ENCODE data around the gene CHERP. TPM values are rescaled to one million over a fixed set of nuclear protein-coding genes. Genes with fewer than 3 reads are reported as not detected.

The CHERP gene
- total RNA-seq, 4 donors from 2014 or later = 8.1 to 15.5 (median 11.7) TPM

GRCh38 chr19:16470541-16470910, 71.7 kb downstream of the CHERP start:
- WGBS, 2 donors = 10 to 18% methylated on average over 7 of the region's 7 CpGs
- peak overlapping the region; percentile 24 to 66 (median 60) for H3K27ac ChIP-seq

More at GRCh38 chr19:16470541-16470910, 71.7 kb downstream of the CHERP start:
- Histone ChIP-seq H3K4me3 (replicated peaks in 1 of 3) (peak overlapping the region in 1 of 3 donors; percentile 95), H3K4me1 (peaks cover 28 to 40% of the 10 kb centered on the region in 2 donors), H3K27me3 (no peaks in the 10 kb centered on the region), H3K9me3 (no peaks in the 10 kb centered on the region), H3K36me3 (no peaks in the 10 kb centered on the region)
- intact Hi-C loops (cut with DNase I) = no loop called here
- no peak for DNase-seq
- TF ChIP-seq, protein P1, sequence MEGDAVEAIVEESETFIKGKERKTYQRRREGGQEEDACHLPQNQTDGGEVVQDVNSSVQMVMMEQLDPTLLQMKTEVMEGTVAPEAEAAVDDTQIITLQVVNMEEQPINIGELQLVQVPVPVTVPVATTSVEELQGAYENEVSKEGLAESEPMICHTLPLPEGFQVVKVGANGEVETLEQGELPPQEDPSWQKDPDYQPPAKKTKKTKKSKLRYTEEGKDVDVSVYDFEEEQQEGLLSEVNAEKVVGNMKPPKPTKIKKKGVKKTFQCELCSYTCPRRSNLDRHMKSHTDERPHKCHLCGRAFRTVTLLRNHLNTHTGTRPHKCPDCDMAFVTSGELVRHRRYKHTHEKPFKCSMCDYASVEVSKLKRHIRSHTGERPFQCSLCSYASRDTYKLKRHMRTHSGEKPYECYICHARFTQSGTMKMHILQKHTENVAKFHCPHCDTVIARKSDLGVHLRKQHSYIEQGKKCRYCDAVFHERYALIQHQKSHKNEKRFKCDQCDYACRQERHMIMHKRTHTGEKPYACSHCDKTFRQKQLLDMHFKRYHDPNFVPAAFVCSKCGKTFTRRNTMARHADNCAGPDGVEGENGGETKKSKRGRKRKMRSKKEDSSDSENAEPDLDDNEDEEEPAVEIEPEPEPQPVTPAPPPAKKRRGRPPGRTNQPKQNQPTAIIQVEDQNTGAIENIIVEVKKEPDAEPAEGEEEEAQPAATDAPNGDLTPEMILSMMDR (IDR thresholded peaks at IDR 0.05) = no peak
- no peak for TF ChIP-seq POLR2A (IDR thresholded peaks at IDR 0.05)

Small RNA genes lying within 50 kb of the gene (small RNA-seq; reads per million reads assigned to genes)
- gene RN7SL146P = not detected

Other genes with a start within 250 kb of the CHERP start
- gene KLF2, start 217.6 kb downstream of the CHERP start, total RNA-seq = 10 to 100 TPM in 3 of 4 donors, 1 to 10 TPM in 1; 9.1 to 15.9 (median 14.0) TPM
- gene EPS15L1, start 70.5 kb downstream of the CHERP start, total RNA-seq = 10 to 100 TPM; 24.4 to 37.4 (median 28.6) TPM
- under 1 TPM in 1 of 4 donors, not detected in 3; 0.58 TPM for gene CALR3, start 46.3 kb downstream of the CHERP start, total RNA-seq
- 10 to 100 TPM in 3 of 4 donors, 1 to 10 TPM in 1; 8.6 to 12.0 (median 10.6) TPM for gene C19orf44, start 46.0 kb downstream of the CHERP start, total RNA-seq
- gene SLC35E1, start 30.0 kb upstream of the CHERP start, total RNA-seq = 10 to 100 TPM; 33.3 to 49.3 (median 38.6) TPM
- gene MED26, start 85.8 kb upstream of the CHERP start, total RNA-seq = 10 to 100 TPM in 1 of 4 donors, 1 to 10 TPM in 3; 4.4 to 12.9 (median 8.4) TPM
- 100 to 1,000 TPM in 2 of 4 donors, 10 to 100 TPM in 2; 80.9 to 171 (median 119) TPM for gene SMIM7, start 117.7 kb upstream of the CHERP start, total RNA-seq
- 1 to 10 TPM; 3.2 to 7.8 (median 5.6) TPM for gene TMEM38A, start 118.7 kb upstream of the CHERP start, total RNA-seq
- gene NWD1, start 177.4 kb upstream of the CHERP start, total RNA-seq = 1 to 10 TPM in 2 of 4 donors, under 1 TPM in 2; 0.38 to 4.9 (median 1.3) TPM